ENCODE data around the gene ID1.
"Not testable (repeated sequence)": the region's sequence is repeated elsewhere in the genome, so short reads cannot be mapped to it uniquely, and the experiment has no call there.

The ID1 gene

DNA sequence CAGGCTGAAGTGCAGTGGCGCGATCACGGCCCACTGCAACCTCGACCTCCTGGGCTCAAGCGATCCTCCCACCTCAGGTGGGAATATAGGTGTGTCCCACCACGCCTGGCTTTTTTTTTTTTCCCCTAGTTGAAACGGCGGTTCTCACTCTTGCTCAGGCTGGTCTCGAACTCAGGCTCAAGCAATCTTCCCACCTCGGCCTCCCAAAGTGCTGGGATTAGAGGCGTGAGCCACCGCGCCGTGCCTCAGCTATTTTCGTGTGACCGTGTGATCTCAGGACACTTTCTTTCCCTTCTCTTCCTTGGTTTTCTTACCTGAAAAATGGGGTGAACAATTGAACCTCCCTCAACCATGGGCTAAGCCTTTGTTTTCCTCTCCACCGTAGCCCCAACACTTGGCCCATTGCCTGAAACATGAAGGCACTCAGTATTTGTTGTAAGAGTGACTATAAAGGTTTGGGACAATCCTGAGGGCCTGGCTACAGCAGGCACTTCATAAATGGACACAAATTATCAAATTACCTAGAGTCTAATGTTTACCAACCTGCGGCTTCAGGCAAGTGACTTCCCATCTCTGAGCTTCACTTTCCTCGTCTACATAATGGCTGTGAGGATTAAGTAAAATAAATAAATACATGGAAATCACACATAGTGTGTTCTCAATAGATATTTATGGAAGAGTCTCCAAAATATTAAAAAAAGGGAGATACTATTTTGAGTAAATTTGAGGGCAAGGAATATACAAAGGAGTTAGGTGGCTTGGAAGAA, 31.4 kb upstream of the ID1 start:
- no peak for DNase-seq

DNA sequence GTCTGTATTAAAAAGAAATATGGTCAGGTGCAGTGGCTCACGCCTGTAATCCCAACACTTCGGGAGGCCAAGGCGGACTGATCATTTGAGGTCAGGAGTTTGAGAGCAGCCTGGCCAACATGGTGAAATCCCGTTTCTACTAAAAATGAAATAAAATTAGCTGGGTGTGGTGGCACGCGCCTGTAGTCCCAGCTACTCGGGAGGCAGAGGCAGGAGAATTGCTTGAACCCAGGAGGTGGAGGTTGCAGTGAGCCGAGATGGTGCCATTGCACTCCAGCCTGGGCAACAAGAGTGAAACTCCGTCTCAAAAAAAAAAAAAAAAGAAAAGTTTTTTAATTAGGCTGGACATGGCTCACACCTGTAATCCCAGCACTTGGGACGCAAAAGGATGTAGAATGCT, 30.1 kb upstream of the ID1 start:
- not testable (repeated sequence) for DNase-seq

DNA sequence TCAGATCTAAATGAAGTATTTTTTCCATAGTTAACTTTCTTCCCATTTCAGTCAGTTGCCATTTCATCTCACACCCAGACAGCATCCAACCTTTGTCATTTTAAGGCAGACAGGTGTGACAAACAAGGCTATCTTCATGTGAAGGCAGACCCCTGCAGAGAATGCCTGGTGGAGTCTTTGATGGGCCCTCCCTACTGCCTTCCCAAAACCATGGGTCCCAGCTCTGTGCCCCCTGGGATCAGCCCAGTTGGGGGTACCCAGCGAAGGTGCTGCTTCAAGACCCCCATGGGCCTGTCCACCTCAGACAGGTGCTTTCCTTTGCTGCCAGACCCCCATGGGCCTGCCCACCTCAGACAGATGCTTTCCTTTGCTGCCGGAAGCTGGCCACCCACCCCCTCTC, 28.3 kb upstream of the ID1 start:
- DNase-seq, result no peak

DNA sequence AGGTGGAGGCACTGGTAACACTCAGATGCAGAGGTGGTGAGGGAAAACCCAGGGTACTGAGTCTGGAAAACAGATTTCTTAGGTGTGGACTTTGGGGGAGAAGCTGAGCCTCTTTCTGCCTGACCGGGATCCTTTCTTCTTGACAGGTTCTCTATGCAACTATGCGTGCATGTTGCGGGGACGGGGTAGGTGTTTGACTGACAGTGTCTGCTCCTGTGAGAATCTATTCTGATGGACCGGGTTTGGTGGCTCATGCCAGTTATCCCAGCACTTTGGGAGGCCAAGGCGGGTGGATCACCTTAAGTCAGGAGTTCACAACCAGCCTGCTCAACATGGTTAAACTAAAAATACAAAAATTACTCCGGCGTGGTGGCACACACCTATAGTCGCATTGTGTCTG, 27.9 kb upstream of the ID1 start:
- DNase-seq, result no peak

DNA sequence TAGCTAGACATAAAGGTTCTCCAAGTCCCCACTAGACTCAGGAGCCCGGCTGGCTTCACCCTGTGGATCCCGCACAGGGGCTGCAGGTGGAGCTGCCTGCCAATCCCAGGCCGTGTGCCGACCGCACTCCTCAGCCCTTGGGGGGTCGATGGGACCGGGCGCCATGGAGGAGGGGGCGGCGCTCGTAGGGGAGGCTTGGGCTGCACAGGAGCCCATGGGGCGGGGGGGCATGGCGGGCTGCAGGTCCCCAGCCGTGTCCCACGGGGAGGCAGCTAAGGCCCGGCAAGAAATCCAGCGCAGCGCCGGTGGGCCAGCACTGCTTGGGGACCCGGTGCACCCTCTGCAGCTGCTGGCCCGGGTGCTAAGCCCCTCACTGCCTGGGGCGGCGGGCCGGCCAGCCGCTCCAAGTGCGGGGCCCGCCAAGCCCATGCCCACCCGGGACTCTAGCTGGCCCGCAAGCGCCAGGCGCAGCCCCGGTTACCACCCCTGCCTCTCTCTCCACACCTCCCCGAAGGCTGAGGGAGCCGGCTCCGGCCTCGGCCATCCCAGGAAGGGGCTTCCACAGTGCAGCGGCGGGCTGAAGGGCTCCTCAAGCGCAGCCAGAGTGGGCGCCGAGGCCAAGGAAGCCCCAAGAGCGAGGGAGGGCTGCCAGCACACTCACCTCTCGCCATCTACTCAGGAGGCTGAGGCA, 26.5 kb upstream of the ID1 start:
- no peak for DNase-seq

DNA sequence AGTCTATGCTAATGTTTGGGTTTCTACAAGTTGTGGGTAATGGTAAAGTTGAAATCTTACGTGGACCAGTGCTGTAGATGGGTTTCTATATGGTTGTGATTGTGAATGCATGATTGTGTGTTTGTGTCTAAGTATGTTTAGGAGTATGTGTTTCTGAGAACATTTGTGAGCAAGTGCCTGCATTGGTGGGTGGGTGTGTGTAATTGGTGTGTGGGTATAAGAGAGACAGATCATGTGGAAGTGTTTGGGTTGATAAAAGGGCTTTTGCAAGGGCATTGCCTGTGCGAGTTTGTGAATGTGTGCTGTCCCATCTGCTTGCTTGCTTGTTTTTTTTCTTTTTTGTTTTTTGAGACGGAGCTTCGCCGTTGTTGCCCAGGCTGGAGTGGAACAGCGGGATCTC, 25.8 kb upstream of the ID1 start:
- DNase-seq, result no peak

DNA sequence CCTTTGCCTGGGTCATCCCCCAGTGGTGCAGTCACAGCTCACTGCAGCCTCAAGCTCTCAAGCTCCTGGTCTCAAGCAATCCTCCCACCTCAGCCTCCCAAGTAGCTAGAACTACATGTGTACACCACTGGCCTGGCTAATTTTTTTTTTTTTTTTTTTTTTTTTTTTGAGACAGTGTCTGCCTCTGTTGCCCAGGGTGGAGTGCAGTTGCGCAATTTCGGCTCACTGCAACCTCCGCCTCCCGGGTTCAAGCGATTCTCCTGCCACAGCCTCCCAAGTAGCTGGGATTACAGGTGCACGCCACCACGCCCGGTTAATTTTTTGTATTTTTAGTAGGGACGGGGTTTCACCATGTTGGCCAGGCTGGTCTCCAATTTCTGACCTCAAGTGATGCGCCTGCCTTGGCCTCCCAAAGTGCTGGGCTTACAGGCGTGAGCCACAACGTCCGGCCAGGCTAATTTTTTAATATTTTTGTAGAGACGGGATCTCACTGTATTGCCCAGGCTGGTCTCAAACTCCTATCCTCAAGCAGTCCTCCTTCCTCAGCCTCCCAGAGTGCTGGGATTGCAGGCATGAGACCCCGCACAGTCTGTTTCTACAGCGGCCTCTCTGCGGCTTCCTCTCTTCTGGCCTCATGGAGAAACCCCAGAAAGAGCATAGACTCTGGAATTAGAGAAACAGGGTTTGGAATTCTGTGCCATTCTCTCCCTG, 25.0 kb upstream of the ID1 start:
- not testable (repeated sequence) for DNase-seq

DNA sequence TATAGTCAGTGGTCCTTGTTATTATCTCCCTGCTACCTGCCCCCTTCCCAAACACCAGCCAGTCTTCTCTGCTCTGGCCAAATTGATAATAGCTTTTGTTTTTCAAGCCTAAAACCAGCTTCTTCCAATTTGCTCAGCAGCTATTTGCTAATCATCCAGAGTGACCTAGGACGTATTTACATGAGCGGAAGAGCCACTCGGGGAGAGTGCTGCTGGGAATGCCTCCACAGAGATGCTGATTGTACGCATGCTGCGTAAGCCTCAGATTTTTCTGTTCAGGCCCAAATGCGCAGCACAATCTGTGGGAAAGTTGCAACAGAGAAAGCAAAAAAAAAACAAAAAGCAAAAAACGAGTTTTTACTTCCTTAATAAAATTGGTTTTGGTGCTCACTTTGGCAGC, 24.4 kb upstream of the ID1 start:
- no peak for DNase-seq

DNA sequence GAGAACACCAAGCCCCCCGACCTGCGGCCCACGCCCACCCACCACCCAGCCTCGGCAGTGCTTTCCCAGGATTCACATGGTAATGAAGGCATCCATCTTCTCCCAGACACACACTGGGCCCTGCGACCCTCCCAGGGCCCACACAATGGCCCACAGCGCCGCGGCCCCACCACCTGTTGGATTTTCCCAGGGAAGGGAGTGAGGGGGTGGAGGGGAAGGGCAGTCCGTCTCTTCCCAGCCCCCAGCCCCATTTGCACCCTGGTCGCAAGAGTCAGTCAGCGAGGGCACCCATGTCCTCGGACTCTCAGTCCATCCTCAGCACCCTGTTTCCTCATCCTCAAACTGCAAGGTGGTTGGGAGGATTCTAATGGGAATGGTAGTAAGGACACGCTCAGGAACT, 23.7 kb upstream of the ID1 start:
- no peak for DNase-seq

DNA sequence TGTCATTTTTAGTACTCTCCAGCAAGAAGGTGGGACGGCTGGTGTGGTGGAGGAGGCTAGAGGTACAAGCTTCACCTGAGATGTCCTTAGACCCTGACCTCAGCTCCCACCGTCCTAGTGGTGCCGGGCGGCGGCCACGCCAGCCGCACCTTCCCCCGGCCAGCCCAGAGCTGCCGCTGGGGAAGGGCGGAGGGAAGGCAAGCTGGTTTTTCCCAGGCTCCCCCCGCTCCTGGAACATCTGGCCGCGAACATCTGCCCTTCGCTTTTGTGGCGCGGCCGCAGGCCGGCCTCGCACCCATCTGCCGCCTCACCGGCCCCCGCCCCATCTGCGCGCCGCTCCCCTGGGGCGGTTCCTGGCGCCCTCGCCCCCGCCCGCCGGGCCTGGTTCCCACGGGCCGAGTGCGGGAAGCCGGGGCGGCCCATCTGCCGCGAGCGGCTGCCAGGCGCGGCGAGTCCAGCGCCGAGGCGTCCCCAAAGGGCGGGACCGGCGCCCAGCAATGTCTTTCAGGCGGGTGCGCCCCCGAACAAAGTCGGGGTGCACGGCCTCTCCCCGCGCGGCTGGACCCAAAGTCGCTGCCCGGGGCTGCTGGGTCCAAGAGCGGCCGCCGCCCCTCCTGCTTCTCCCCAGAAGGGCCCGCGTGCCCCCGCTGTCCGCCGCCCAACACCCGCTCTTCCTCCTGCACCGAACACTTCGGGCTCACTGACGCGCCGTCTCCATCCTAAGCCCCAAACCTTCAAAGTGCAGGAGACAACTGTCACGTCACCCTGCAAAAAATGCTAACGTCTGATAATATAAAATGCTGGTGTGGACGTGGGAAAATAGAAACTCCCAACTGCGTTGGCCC, 17.3 kb upstream of the ID1 start:
- DNase-seq, result no peak

DNA sequence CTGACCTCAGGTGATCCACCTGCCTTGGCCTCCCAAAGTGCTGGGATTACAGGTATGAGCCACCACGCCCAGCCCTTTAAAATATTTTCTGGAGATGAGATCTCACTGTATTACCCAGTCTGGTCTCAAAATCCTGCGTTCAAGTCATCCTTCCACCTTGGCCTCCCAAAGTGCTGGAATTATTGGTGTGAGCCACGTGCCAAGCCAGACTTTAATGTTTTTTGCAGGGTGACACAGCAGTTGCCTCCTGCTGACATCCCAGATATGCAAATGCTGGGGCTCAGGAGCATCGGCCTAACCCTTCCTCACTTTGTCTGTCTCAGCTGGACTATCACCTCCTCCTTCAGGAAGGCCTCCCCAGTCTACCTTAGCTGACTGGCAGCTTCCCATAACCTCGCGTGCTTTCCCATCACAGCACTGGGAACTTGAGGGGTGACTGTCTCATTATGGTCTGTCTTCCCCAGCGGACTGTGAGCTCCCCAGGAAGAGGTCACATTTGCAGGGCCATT, 14.3 kb upstream of the ID1 start:
- DNase-seq, result no peak

DNA sequence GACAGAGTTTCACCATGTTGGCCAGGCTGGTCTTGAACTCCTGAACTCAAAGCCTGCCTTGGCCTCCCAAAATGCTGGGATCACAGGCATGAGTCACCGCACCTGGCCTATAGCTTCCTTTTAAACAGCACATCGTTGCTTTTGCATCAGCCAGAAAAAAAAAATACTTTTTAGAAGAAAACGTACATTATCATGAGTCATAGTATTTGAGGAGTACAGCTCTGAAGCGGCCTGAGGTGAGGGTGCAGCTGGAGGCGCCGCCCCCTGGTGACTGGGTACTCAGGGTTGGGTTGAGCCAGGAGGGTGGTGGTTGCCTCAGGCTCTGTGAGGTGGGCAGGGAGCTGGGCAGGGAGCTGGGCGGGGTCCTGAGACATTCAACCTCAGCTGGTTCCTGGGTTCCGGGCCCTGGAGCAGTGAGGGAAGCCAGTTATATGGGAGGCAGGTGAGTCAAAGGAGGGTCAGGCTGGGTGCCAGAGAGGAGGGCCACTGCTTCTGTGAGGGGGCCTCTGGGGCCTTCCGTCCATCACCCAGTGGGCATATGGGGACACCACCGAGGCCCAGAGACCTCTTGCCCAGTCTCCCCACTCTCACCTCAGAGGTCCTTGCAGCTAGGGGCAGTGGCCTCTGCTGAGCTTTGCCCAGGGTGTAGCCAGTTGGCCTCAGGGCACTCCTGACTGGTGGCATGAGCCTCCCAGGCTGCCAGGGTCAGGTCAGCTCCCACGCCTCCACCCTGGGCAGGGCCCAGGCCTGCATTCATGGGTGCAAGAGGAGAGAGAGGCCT, 11.7 kb upstream of the ID1 start:
- peak; percentile 85 for DNase-seq

DNA sequence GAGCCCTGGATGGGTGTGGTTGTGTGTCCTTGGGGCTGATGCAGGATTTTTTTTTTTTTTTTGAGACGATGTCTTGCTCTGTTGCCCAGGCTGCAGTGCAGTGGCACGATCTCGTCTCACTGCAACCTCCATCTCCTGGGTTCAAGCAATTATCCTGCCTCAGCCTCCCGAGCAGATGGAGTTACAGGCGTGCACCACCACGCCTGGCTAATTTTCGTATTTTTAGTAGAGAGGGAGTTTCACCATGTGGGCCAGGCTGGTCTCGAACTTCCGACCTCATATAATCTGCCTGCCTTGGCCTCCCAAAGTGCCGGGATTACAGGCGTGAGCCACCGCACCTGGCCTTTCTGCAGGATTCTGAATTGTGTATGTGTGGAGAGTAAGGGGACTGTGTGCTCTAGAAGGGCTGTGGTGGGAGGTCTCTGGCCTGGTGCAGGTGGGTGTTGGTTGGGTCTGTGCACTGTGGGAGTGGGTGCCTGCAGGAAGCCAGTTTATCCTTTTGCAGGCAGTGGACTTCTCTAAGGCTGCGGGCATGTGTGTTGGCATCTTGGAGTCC, 11.0 kb upstream of the ID1 start:
- no peak for DNase-seq

DNA sequence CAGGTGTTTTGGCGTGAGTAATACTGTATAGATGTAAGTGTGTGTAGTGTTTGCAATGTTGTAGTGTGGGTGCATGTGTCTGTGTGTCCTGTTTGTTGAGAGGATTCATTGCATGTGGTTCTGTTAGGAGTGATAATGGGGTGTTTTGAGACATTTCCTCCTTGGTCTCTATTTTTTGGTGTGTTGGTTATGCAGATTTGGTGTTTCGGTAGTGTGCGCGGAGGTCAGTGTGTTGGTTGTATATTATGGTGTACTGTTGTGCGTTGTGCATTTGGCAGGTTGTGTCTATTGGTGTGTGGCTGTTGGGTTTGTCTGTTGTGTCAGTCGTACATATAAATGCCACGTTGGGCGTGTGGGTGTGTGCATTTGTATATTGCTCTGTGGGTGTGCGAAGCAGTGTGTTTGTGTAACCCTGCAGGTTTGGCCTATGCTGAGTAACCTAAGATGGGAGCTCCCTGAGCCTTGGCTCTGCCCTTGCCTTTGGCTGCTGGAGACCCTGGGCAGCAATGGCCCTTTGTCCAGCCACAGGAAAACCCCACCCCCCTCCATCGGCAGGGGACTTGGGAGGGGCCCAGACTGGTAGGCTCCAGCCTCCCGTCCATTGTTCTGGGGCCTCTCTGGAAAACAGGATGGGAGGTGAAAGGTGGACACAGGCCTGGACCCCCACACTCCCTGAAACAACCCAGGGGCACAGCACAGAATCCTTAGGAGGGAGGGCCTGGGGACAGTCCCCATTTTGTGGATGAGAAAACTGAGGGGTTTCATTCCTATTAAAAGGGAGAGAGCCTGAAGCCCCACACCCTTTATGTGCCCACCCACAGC, 10.3 kb upstream of the ID1 start:
- DNase-seq, result no peak

DNA sequence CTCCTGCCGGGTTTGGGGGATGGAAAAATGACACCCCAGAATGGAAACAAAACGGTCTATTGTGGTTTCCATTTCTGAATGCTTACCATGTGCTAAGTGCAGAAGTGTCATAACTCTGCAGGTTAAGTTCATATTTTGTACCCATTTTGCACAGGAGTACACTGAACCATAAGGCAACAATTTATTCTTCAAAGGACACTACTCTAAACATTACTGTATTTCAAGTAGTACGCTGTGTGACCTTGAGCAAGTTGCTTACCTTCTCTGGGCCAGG, 9.8 kb upstream of the ID1 start:
- DNase-seq, result no peak

DNA sequence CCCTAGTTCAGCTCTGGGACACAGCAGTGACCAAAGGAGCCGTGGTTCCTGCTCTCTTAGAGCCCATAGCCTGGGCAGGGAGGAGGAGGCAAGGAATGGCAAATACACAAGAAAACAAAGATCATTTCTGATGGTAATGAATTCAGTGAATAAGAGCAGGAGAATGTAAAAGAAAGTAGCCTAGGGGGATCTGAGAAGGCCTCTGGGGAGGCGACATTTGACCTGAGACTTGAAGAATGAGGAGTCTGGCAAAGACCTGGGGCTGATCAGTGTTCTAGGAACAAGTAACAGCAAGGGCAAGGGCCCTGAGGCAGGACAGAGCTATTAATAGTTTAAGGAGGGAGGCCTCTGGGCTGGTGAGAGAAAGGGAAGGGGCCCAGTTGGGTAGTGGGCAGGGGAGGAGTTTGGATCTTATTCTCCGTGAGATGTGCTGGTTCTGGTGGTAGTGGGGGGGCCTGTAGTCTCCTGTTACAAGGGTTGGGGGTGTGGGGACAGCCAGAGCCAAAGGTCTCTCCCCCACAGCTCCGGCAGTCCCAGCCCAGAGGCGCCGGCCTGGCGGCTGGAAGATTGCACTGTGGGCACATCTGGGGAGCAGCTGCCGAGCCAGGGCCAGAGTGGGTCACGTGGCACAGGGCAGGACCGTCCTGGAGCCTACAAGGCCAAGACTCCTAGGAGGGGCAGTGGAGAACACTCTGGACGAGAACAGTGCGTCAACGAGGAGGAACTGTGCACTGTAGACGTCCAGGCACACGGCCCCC, 9.3 kb upstream of the ID1 start:
- DNase-seq, result peak; percentile 90

DNA sequence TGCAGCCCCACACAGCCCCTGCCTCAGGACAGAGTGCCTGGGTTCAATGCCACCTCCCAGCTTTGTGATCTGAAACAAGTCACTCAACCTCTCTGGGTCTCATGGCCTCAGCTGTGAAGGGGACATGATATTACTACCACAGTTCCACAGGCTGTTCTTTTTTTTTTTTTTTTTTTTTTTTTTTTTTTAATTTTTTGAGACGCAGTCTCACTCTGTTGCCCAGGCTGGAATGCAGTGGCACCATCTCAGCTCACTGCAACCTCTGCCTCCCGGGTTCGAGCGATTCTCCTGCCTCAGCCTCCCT, 8.7 kb upstream of the ID1 start:
- DNase-seq, result not testable (repeated sequence)

DNA sequence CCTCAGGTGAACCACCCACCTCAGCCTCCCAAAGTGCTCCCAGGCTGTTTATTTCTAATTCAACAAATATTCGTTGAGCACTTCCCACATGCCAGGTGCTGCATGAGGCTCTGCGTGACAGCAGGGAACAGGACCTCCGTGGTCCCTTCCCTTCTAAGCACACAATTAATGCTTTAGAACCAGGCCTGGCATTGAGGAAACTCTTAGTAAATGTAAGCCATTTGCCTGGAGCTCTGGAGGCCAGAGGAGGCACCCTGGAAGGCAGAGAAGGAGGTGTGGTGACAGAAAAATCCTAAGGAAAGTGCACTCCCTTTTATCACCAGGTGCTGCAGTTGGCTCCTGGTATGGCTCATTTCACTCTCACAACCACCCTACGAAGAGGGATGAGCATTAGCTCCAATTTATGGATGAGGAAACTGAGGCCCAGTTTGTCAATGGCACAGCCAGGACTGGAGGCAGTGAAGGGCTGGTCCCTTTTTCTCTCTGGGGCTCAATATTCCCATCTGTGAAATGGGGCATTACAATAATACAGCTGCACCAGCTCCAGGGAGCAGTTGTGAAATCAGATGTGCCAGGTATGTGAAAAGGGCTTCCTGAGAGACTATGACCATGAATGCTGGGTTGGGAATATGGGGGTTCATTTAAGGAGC, 8.1 kb upstream of the ID1 start:
- no peak for DNase-seq

DNA sequence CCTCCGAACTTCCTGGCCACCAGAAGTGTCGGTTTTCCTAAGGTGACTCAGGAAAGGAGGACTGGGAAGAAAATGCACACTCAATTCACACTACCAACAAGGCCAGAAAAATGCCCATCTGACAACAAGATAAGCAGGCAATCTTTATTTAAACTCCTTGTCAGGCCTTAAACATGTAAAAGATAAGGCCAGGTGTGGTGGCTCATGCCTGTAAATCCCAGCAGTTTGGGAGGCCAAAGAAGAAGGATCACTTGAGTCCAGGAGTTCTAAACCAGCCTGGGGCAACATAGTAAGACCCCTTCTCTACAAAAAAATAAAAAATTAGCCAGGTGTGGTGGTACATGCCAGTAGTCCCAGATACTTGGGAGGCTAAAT, 7.6 kb upstream of the ID1 start:
- DNase-seq, result no peak

DNA sequence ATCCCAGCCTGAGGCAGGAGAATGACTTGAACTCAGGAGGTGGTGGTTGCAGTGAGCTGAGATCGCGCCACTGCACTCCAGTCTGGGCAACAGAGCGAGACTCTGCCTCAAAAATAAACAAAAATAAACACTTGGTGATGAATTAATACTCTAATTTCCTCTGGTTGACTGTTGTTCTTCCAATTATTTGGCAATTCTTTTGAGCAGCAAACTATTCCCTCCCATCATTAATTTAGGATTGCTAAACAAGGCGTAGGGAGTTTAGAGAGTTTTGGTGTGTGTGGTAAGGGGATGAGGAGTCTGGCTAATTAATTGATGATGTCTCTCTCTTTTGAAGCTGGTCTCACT, 2.7 kb upstream of the ID1 start:
- DNase-seq, result no peak
